HG02759 (cell line): ENCODE measurements around the gene SPRY4.
A peak's percentile ranks its signal among the peaks of the same experiment; 100 is the strongest.
"Not testable (repeated sequence)": the region's sequence is repeated elsewhere in the genome, so short reads cannot be mapped to it uniquely, and the experiment has no call there.

Source experiments
- ATAC-seq: cut with Tn5 transposase; IDR thresholded peaks from one replicate; pipeline ENCODE4 v1.9.1; 2021; ENCODE audit warnings: mild to moderate bottlenecking, moderate library complexity; ENCODE audit not compliant: unreplicated experiment

The SPRY4 gene

GRCh38 chr5:142324871-142325724 lies at the start of gene SPRY4:
Gene SPRY4 (minus strand): TSS chr5:142325021. CDS start chr5:142315108, 9,913 bp downstream.
- ATAC-seq = peak; percentile 70

- ATAC-seq = no peak
Observed at GRCh38 chr5:142368529-142368928, 43.7 kb upstream of the SPRY4 start.

GRCh38 chr5:142366007-142366406 lies 41.2 kb upstream of the SPRY4 start:
- ATAC-seq = no peak

GRCh38 chr5:142364251-142365145 lies 39.7 kb upstream of the SPRY4 start:
- ATAC-seq = peak; percentile 63

GRCh38 chr5:142363619-142363963 lies 38.8 kb upstream of the SPRY4 start:
- ATAC-seq = no peak

GRCh38 chr5:142362193-142362592 lies 37.4 kb upstream of the SPRY4 start:
- ATAC-seq = not testable (repeated sequence)

GRCh38 chr5:142360607-142361120 lies 35.8 kb upstream of the SPRY4 start:
- no peak for ATAC-seq

GRCh38 chr5:142360051-142360498 lies 35.3 kb upstream of the SPRY4 start:
- ATAC-seq = no peak

GRCh38 chr5:142358648-142359047 lies 33.8 kb upstream of the SPRY4 start:
- ATAC-seq = no peak

- ATAC-seq = no peak
Observed at GRCh38 chr5:142358121-142358520, 33.3 kb upstream of the SPRY4 start.

- ATAC-seq = no peak
Observed at GRCh38 chr5:142357469-142358090, 32.8 kb upstream of the SPRY4 start.

- peak; percentile 92 for ATAC-seq
Observed at GRCh38 chr5:142356716-142357468, 32.1 kb upstream of the SPRY4 start.

GRCh38 chr5:142356349-142356715 lies 31.5 kb upstream of the SPRY4 start:
- ATAC-seq = no peak

GRCh38 chr5:142353071-142353472 lies 28.3 kb upstream of the SPRY4 start:
- no peak for ATAC-seq

GRCh38 chr5:142350021-142350420 lies 25.2 kb upstream of the SPRY4 start:
- no peak for ATAC-seq

- no peak for ATAC-seq
Observed at GRCh38 chr5:142346706-142347105, 21.9 kb upstream of the SPRY4 start.

- not testable (repeated sequence) for ATAC-seq
Observed at GRCh38 chr5:142344915-142345314, 20.1 kb upstream of the SPRY4 start.

GRCh38 chr5:142343531-142343930 lies 18.7 kb upstream of the SPRY4 start:
- no peak for ATAC-seq

GRCh38 chr5:142342128-142342981 lies 17.5 kb upstream of the SPRY4 start:
- ATAC-seq = no peak
